OCI-LY3 (cell line): ENCODE measurements around the gene CAPN8.

ENCODE experiments used
- EZH2phosphoT487 ChIP-seq: fragments of 200-600 bp; shearing (Covaris generic); IDR thresholded peaks from 2 replicates; pipeline ENCODE4 v1.6.1; 2018; ENCODE audit warnings: antibody characterized with exemption, mixed run types, low read depth
- TF ChIP-seq, protein P1 (sequence below): fragments of 200-600, 300-600 bp; sonication (generic); IDR thresholded peaks from 2 replicates; pipeline ENCODE4 v1.5.1; 2014; ENCODE audit warnings: antibody characterized with exemption, low read length, low read depth

DNA sequence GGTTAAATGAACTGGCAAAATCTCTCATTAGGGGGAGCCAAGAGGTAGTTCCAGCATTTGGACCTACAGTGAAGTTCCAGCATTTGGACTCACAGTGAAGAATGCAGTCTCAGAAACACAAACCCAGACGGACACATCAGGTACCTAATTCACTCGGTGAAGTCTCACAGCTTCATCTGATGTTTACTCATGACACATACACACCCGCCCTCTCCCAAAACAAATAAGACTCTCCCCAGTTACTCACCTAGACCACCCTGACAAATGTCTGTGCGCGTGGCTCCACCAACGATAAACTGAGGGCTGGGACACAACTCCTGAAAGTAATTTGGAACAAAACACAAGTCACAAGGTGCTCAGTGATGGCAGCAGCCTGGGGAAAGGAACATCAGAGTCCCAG, 11.4 kb downstream of the CAPN8 start:
- TF ChIP-seq, protein P1, sequence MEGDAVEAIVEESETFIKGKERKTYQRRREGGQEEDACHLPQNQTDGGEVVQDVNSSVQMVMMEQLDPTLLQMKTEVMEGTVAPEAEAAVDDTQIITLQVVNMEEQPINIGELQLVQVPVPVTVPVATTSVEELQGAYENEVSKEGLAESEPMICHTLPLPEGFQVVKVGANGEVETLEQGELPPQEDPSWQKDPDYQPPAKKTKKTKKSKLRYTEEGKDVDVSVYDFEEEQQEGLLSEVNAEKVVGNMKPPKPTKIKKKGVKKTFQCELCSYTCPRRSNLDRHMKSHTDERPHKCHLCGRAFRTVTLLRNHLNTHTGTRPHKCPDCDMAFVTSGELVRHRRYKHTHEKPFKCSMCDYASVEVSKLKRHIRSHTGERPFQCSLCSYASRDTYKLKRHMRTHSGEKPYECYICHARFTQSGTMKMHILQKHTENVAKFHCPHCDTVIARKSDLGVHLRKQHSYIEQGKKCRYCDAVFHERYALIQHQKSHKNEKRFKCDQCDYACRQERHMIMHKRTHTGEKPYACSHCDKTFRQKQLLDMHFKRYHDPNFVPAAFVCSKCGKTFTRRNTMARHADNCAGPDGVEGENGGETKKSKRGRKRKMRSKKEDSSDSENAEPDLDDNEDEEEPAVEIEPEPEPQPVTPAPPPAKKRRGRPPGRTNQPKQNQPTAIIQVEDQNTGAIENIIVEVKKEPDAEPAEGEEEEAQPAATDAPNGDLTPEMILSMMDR: no peak
- TF ChIP-seq EZH2phosphoT487: no peak
